Esophagus muscularis mucosa (tissue), 4 donors: ENCODE data around the gene ENPP3. TPM values are rescaled to one million over a fixed set of nuclear protein-coding genes. Genes with fewer than 3 reads are reported as not detected.

Source experiments
- DNase-seq: peaks from one replicate; pipeline ENCODE4 v3.0.0-alpha.2; 2017; ENCODE audit errors: extremely low spot score
- H3K27ac ChIP-seq, 4 donors: fragments of 200-600 bp; sonication (generic); replicated peaks in 1 of 4; 1 replicate in 3 of 4; 2 replicates in 1 of 4; pipeline ENCODE4 v1.5.1; 2016 to 2019; ENCODE audit warnings: mild to moderate bottlenecking in 1 of 4
- H3K27me3 ChIP-seq, 4 donors: fragments of 200-600 bp; sonication (generic); one replicate each; pipeline versions ENCODE4 v1.5.1 to v1.6.0; 2016 to 2019
- H3K36me3 ChIP-seq, 4 donors: fragments of 200-600 bp; sonication (generic); one replicate each; pipeline ENCODE4 v1.5.1; 2016 to 2019
- H3K4me1 ChIP-seq, 4 donors: fragments of 200-600 bp; sonication (generic); one replicate each; pipeline ENCODE4 v1.5.1; 2016 to 2019
- H3K4me3 ChIP-seq, 4 donors: fragments of 200-600 bp; sonication (generic); 1 replicate in 2 of 4; 2 replicates in 2 of 4; pipeline ENCODE4 v1.5.1; 2016 to 2019; ENCODE audit warnings: mild to moderate bottlenecking in 4 of 4, moderate library complexity in 1 of 4
- H3K9me3 ChIP-seq, 4 donors: fragments of 200-600 bp; sonication (generic); 1 replicate in 3 of 4; 2 replicates in 1 of 4; pipeline ENCODE4 v1.5.1; 2016 to 2019
- EP300 ChIP-seq: sonication (generic); formaldehyde crosslinking; IDR thresholded peaks from one replicate; pipeline ENCODE4 v1.6.1; 2017; ENCODE audit warnings: antibody characterized with exemption
- POLR2A ChIP-seq: fragments of 450-650 bp; IDR thresholded peaks from one replicate; pipeline ENCODE4 v1.6.1; 2017; ENCODE audit warnings: antibody characterized with exemption, moderate library complexity, mild to moderate bottlenecking, low read depth
- POLR2AphosphoS5 ChIP-seq, 2 donors: sonication (generic); formaldehyde crosslinking; IDR thresholded peaks; one replicate each; pipeline ENCODE4 v1.6.1; 2017; ENCODE audit warnings: antibody characterized with exemption in 2 of 2
- WGBS: methylation state at CpG from one replicate; pipeline ENCODE4 v1.1.5; 2018; 5-methylcytosine and 5-hydroxymethylcytosine counted together
- intact Hi-C: fragments of 100-400 bp; cut with DNase I; formaldehyde crosslinking; loops from one replicate; pipeline ENCODE4 v1.15.1; 2023
- small RNA-seq, 3 donors: library from RNA; depleted of rRNA; stranded (forward); fragments of <200 nt; gene quantifications; one replicate each; pipeline ENCODE3, GENCODE V24; 2016
- total RNA-seq, 4 donors: library from RNA; depleted of rRNA; stranded (reverse); fragments of >200 nt; gene quantifications; one replicate each; pipeline versions ENCODE4 v1.1.0 to v1.2.1, GENCODE V29; 2016
- TF ChIP-seq, protein P1 (sequence below), 3 experiments: fragments of 200-600 bp in 2 of 3; fragments of 450-650 bp in 1 of 3; sonication (generic) in 2 of 3; IDR thresholded peaks; one replicate each; pipeline ENCODE4 v1.5.1; 2017 to 2019; ENCODE audit warnings: antibody characterized with exemption in 3 of 3, mild to moderate bottlenecking in 2 of 3, moderate library complexity in 1 of 3

The ENPP3 gene
- total RNA-seq, 4 donors from 2014 or later: 0.42 to 0.78 (median 0.59) TPM

DNA sequence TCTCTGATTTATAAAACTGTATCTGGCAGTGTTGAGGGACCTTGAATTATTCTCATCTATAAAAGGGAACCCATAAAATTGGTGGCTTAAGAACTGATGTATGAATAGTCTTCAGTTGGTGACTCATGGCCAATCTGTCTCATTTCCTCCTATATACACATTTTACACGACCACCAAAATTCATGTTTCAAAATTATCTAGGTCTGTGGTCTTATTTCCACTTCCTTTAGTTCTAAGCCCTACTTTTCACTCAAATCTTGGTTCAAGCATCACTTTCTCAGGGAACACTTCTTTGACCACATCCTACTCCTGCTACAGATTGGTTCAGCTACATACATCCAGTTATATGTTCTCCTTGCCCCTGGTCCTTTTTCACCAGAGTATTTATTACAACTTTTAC is 152.1 kb downstream of the ENPP3 start:
- no peaks in the 10 kb centered on the region for H3K9me3 ChIP-seq
- no peak for DNase-seq
- no peaks in the 10 kb centered on the region for H3K27me3 ChIP-seq
- WGBS: 55% methylated on average over 1 of the region's 1 CpG
- H3K27ac ChIP-seq: no peak overlapping the region
- intact Hi-C loops: no loop called here
- no peak for TF ChIP-seq POLR2AphosphoS5 (IDR thresholded peaks at IDR 0.05)
- TF ChIP-seq POLR2A: no peak
- TF ChIP-seq, protein P1, sequence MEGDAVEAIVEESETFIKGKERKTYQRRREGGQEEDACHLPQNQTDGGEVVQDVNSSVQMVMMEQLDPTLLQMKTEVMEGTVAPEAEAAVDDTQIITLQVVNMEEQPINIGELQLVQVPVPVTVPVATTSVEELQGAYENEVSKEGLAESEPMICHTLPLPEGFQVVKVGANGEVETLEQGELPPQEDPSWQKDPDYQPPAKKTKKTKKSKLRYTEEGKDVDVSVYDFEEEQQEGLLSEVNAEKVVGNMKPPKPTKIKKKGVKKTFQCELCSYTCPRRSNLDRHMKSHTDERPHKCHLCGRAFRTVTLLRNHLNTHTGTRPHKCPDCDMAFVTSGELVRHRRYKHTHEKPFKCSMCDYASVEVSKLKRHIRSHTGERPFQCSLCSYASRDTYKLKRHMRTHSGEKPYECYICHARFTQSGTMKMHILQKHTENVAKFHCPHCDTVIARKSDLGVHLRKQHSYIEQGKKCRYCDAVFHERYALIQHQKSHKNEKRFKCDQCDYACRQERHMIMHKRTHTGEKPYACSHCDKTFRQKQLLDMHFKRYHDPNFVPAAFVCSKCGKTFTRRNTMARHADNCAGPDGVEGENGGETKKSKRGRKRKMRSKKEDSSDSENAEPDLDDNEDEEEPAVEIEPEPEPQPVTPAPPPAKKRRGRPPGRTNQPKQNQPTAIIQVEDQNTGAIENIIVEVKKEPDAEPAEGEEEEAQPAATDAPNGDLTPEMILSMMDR (IDR thresholded peaks at IDR 0.05): no peak
- TF ChIP-seq EP300: no peak
- H3K4me1 ChIP-seq: peaks cover 0 to 13% (median 11%) of the 10 kb centered on the region in 4 donors
- no peaks in the 10 kb centered on the region for H3K36me3 ChIP-seq
- no peak overlapping the region for H3K4me3 ChIP-seq

DNA sequence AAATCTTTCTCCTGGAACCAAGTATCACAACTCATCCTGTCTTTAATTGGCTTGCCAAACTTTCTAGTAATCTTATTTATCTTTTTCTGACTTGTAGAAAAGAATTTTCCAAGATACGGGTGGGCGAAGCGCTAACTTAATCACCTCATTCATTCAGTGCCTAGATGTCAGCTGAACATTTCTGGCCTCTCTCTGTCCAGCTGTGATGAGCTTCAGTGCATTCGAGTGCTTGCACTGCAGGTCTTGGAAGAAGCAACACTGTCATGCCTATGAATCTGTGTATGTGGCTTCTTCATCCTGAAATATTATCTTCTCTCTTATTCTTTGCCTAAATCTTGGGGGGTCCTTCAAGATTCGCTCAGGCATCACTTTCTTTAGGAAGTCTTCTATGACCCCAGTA is 154.4 kb downstream of the ENPP3 start:
- intact Hi-C loops: no loop called here
- Histone ChIP-seq H3K9me3 (no peaks in the 10 kb centered on the region), H3K4me3 (no peak overlapping the region), H3K27ac (no peak overlapping the region), H3K27me3 (no peaks in the 10 kb centered on the region), H3K4me1 (peaks cover 0 to 13% (median 11%) of the 10 kb centered on the region in 4 donors), H3K36me3 (no peaks in the 10 kb centered on the region)
- DNase-seq: peak; percentile 47
- TF ChIP-seq, protein P1 (IDR thresholded peaks at IDR 0.05): no peak
- TF ChIP-seq POLR2AphosphoS5 (IDR thresholded peaks at IDR 0.05): no peak
- TF ChIP-seq EP300: no peak
- no peak for TF ChIP-seq POLR2A
- 40% methylated on average over 5 of the region's 5 CpGs for WGBS

DNA sequence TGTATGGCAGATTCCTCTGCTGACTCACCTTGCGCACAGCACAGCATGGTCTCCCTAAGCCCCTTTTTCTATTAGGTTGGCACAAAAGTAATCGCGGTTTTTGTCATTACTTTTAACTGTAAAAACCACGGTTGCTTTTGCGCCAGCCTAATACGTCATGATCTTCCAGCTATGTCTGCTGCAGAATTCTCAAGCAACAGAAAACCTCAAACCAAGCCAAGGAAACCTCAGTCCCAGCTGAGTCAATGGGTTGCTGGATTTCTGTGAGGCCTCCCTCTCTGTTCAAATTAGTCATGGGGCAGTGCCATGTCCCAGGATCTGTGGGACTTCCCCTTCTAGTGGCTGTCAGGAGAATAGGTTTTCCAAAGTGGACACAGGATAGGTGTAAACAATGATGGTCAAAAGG is 155.0 kb downstream of the ENPP3 start:
- WGBS: 93% methylated on average over 6 of the region's 6 CpGs
- Histone ChIP-seq H3K9me3 (no peaks in the 10 kb centered on the region), H3K36me3 (no peaks in the 10 kb centered on the region), H3K27ac (no peak overlapping the region), H3K4me1 (peaks cover 0 to 13% (median 11%) of the 10 kb centered on the region in 4 donors), H3K27me3 (no peaks in the 10 kb centered on the region), H3K4me3 (no peak overlapping the region)
- no peak for DNase-seq
- intact Hi-C loops: no loop called here
- TF ChIP-seq POLR2A (no peak), POLR2AphosphoS5 (IDR thresholded peaks at IDR 0.05) (no peak)

DNA sequence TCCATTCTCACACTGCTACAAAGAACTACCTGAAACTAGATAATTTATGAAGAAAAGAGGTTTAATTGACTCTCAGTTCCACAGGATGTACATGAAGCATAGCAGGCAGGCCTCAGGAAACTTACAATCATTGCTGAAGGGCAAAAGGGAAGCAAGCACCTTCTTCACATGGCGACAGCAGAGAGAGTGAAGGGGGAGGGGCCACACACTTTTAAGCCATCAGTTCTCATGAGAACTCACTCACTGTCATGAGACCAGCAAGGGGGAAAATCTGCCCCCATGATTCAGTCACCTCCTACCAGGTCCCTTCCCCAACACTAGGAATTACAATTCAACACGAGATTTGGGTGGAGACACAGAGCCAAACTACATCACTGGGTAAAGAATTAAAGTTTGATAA is 158.3 kb downstream of the ENPP3 start:
- WGBS: 86% methylated on average over 2 of the region's 2 CpGs
- intact Hi-C loops: no loop called here
- Histone ChIP-seq H3K36me3 (no peaks in the 10 kb centered on the region), H3K4me3 (no peak overlapping the region), H3K9me3 (no peaks in the 10 kb centered on the region), H3K4me1 (no peaks in the 10 kb centered on the region), H3K27me3 (no peaks in the 10 kb centered on the region), H3K27ac (no peak overlapping the region)
- no peak for DNase-seq
- TF ChIP-seq POLR2A (no peak), POLR2AphosphoS5 (IDR thresholded peaks at IDR 0.05) (no peak), EP300 (no peak)
- TF ChIP-seq, protein P1 (IDR thresholded peaks at IDR 0.05): no peak

Small RNAs within 50 kb of the gene (small RNA-seq; reads per million reads assigned to genes)
- 0 reads per million in 3 donors for gene MIR548H5
- 0 reads per million in 3 donors for gene RNU4-18P

Other genes starting within 250 kb of the ENPP3 start
- gene ARG1, start 64.1 kb upstream of the ENPP3 start, total RNA-seq: 1 to 10 TPM in 1 of 4 donors, not detected in 3; 1.3 TPM
- gene MED23, start 9.1 kb upstream of the ENPP3 start, total RNA-seq: 10 to 100 TPM; 17.1 to 21.2 (median 18.7) TPM
- not detected for gene OR2A4, start 64.1 kb downstream of the ENPP3 start, total RNA-seq
- not detected for gene CTAGE9, start 73.7 kb downstream of the ENPP3 start, total RNA-seq
- 10 to 100 TPM in 3 of 4 donors, 1 to 10 TPM in 1; 7.9 to 35.2 (median 19.2) TPM for gene ENPP1, start 170.7 kb downstream of the ENPP3 start, total RNA-seq